Body of pancreas (tissue), 4 donors: ENCODE measurements around the gene QPCTL.

Experiments used
- CTCF ChIP-seq, 7 experiments: fragments of 450-650 bp in 4 of 7; fragments of 200-600 bp in 3 of 7; sonication (generic) in 3 of 7; IDR thresholded peaks; one replicate each; pipeline ENCODE4 v1.5.1; 2016 to 2019; ENCODE audit warnings: antibody characterized with exemption in 7 of 7
- POLR2A ChIP-seq, 3 donors: fragments of 450-650 bp; IDR thresholded peaks; one replicate each; pipeline ENCODE4 v1.6.1; 2016; ENCODE audit warnings: antibody characterized with exemption in 3 of 3, mild to moderate bottlenecking in 2 of 3

DNA sequence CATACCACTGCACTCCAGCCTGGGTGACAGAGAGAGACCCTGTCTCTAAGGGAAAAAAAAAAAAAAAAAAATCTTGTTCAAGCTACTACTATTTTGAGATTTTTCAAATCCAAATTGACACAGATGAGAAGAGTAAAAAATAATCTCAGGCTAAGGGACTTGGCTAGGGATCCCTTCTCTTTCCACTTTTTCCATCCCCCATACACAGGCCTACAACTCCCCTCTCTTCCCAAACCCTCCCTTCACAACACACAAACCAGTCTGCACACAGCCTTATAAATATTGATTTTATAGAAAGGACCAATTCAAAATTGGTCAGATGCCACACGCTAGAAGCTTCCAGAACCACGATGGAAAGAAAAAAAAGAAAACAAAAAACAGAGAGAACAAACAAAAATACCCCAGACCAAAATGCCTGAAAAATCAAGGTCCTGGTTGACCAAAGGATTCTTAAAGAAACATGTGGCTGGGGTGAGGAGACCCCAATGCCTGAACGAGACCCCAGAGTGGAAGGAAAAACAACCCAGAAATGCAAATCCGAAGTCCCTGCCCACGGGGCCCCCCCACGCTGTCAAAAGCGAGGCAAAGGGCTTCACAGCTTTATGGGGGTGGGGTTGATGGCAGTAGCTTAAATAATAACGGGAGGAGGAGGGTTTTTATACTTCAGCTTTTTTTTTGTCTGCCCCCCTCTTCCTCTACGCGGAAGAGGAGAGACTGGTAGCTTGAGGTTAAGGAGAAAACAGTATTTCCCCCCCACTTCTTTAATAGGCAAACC lies 18.1 kb downstream of the QPCTL start:
- TF ChIP-seq CTCF (IDR thresholded peaks at IDR 0.05) = no peak
- TF ChIP-seq POLR2A (IDR thresholded peaks at IDR 0.05) = no peak
